Endodermal cell (in vitro differentiated cells): ENCODE measurements around the gene VPS16. TPM values are rescaled to one million over a fixed set of nuclear protein-coding genes. Genes with fewer than 3 reads are reported as not detected.

Experiments used
- DNase-seq: peaks from one replicate; pipeline ENCODE4 v3.0.0-alpha.2; 2017
- H3K27ac ChIP-seq: 2 replicates; pipeline ENCODE4 v1.5.1; 2013; ENCODE audit warnings: mild to moderate bottlenecking, low read depth, low read length, moderate library complexity
- H3K27me3 ChIP-seq: 2 replicates; pipeline ENCODE4 v1.6.1; 2013; ENCODE audit warnings: mild to moderate bottlenecking, low read length, moderate library complexity; ENCODE audit not compliant: insufficient read depth, control insufficient read depth, poor library complexity, severe bottlenecking
- H3K36me3 ChIP-seq: 2 replicates; pipeline ENCODE4 v1.7.0; 2013; ENCODE audit warnings: mild to moderate bottlenecking, low read length, moderate library complexity; ENCODE audit not compliant: control insufficient read depth, insufficient read depth
- H3K4me1 ChIP-seq: one replicate; pipeline ENCODE4 v1.7.0; 2013; ENCODE audit warnings: low read length; ENCODE audit not compliant: control insufficient read depth, insufficient read depth
- H3K4me3 ChIP-seq: 2 replicates; pipeline ENCODE4 v1.5.1; 2013; ENCODE audit warnings: mild to moderate bottlenecking, low read length, moderate library complexity
- H3K9ac ChIP-seq: 2 replicates; pipeline ENCODE4 v1.6.1; 2013; ENCODE audit warnings: mild to moderate bottlenecking, low read length, moderate library complexity; ENCODE audit not compliant: poor library complexity, severe bottlenecking; ENCODE audit errors: extremely low read depth
- H3K9me3 ChIP-seq: 2 replicates; pipeline ENCODE4 v1.6.1; 2013; ENCODE audit warnings: mild to moderate bottlenecking, low read length, moderate library complexity; ENCODE audit not compliant: control insufficient read depth
- H3K27ac Mint-ChIP-seq: 2 replicates; pipeline ENCODE4 v1.8.0; 2020; ENCODE audit warnings: mixed read lengths
- H3K27me3 Mint-ChIP-seq: 2 replicates; pipeline ENCODE4 v1.8.0; 2021; ENCODE audit warnings: mild to moderate bottlenecking, mixed read lengths; ENCODE audit not compliant: insufficient read depth
- H3K36me3 Mint-ChIP-seq: 2 replicates; pipeline ENCODE4 v1.8.0; 2020; ENCODE audit warnings: low read depth, mixed read lengths
- H3K4me1 Mint-ChIP-seq: 2 replicates; pipeline ENCODE4 v1.8.0; 2020; ENCODE audit warnings: mixed read lengths
- H3K4me3 Mint-ChIP-seq: 2 replicates; pipeline ENCODE4 v1.8.0; 2020; ENCODE audit warnings: mild to moderate bottlenecking, moderate library complexity, mixed read lengths
- H3K9me3 Mint-ChIP-seq: 2 replicates; pipeline ENCODE4 v1.8.0; 2020; ENCODE audit warnings: mild to moderate bottlenecking, mixed read lengths
- WGBS, 2 experiments: methylation state at CpG; one replicate each; pipeline versions ENCODE4 v1.1.5 to v1.1.7; 2013; ENCODE audit warnings: missing lambda C conversion rate in 2 of 2, mixed read lengths in 1 of 2; ENCODE audit not compliant: insufficient coverage in 1 of 2, insufficient read length in 1 of 2; 5-methylcytosine and 5-hydroxymethylcytosine counted together
- total RNA-seq, 2 donors: library from RNA; stranded (reverse); fragmentation: NEBNext Ultra II Directional in 1 of 2; extraction: Animal tissue kit (Norgen Biotek cat#: 25700) in 1 of 2; gene quantifications; 2 replicates in 1 of 2; 3 replicates in 1 of 2; pipeline ENCODE4 v1.2.1, GENCODE V29; 2021
- TF ChIP-seq, protein P1 (sequence below): fragments of 200-600 bp; sonication (generic); conservative IDR thresholded peaks from 2 replicates; pipeline ENCODE4 v1.5.0; 2021; ENCODE audit warnings: antibody characterized with exemption, mild to moderate bottlenecking

VPS16 gene
- total RNA-seq, 2 donors from 2014 or later: 36.8 to 37.5 TPM

DNA sequence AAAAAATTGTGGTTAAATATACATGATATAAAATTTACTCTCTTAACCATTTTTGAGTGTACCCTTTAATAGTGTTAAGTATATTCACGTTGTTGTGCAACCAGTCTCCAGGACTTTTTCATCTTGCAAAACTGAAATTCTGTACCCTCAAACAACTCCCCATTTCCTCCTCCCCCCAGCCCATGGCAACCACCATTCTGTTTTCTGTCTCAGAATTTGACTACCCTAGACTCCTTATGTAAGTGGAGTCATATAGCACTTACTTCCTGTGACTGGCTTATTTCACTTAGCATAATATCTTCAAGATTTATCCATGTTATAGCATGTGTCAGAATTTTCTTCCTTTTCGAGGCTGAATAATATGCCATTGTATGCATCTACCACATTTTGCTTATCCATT lies 5.1 kb downstream of the VPS16 start:
- Histone ChIP-seq H3K9ac (no peak overlapping the region), H3K36me3 (no peaks in the 10 kb centered on the region), H3K4me1 (no peaks in the 10 kb centered on the region), H3K4me3 (no peak overlapping the region), H3K27me3 (no peaks in the 10 kb centered on the region), H3K9me3 (no peaks in the 10 kb centered on the region), H3K27ac (no peak overlapping the region)
- WGBS, 2 experiments: 100% methylated on average over 1 of the region's 2 CpGs; no CpG with 5 or more reads in 1 of the 2 experiments
- Mint-ChIP-seq H3K36me3 (peaks cover 5% of the 10 kb centered on the region), H3K9me3 (no peaks in the 10 kb centered on the region), H3K4me1 (peaks cover 2% of the 10 kb centered on the region), H3K4me3 (no peak overlapping the region), H3K27me3 (no peaks in the 10 kb centered on the region), H3K27ac (no peak overlapping the region)
- DNase-seq: no peak
- TF ChIP-seq, protein P1, sequence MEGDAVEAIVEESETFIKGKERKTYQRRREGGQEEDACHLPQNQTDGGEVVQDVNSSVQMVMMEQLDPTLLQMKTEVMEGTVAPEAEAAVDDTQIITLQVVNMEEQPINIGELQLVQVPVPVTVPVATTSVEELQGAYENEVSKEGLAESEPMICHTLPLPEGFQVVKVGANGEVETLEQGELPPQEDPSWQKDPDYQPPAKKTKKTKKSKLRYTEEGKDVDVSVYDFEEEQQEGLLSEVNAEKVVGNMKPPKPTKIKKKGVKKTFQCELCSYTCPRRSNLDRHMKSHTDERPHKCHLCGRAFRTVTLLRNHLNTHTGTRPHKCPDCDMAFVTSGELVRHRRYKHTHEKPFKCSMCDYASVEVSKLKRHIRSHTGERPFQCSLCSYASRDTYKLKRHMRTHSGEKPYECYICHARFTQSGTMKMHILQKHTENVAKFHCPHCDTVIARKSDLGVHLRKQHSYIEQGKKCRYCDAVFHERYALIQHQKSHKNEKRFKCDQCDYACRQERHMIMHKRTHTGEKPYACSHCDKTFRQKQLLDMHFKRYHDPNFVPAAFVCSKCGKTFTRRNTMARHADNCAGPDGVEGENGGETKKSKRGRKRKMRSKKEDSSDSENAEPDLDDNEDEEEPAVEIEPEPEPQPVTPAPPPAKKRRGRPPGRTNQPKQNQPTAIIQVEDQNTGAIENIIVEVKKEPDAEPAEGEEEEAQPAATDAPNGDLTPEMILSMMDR: no peak

DNA sequence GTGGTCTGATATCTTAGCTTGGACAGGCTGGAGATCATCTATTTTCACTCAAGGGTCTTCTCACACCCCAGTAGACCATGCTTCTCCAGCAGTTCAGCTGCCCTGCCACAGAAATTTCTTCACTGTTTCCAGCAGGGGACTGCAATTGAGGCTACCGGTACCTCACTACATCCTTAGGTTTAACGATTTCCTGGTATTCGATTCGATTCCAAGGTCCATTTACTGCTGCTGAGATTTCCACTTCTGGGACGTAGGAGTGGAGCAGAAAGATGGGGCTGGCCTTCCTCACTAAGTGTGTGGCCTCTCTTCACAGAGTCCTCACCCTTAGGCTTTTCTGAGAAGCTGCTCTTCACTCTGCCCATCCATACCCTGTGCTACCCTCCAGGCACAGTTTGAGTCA lies 6.2 kb downstream of the VPS16 start:
- no peaks in the 10 kb centered on the region for H3K36me3 ChIP-seq
- H3K4me3 ChIP-seq: no peak overlapping the region
- H3K9ac ChIP-seq: no peak overlapping the region
- Mint-ChIP-seq H3K9me3 (no peaks in the 10 kb centered on the region), H3K27ac (no peak overlapping the region), H3K36me3 (peaks cover 5% of the 10 kb centered on the region), H3K4me3 (no peak overlapping the region), H3K4me1 (peaks cover 2% of the 10 kb centered on the region), H3K27me3 (no peaks in the 10 kb centered on the region)
- TF ChIP-seq, protein P1: no peak
- 95 to 97% methylated on average over 5 of the region's 5 CpGs for WGBS, 2 experiments
- no peaks in the 10 kb centered on the region for H3K4me1 ChIP-seq
- no peaks in the 10 kb centered on the region for H3K27me3 ChIP-seq
- H3K9me3 ChIP-seq: no peaks in the 10 kb centered on the region
- no peak for DNase-seq
- no peak overlapping the region for H3K27ac ChIP-seq

DNA sequence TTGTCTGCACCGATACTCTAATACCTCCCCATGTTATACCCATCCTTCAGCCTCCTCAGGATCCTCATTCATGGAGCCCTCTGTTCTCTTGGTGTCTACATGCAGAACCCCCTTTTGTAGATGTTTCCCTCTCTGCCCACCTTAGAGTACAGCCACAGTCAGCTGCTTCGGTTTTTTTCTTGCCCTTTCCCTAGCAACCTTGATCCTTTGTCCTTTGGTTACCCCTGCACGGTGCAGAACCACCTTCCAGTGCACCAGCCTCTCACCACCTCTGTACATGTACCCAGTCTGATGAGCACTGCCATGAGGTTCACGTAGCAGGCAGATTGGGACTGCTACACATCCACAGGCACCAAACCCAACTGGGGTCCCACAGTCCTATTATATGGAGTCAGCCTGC lies 7.3 kb downstream of the VPS16 start:
- Mint-ChIP-seq H3K36me3 (peaks cover 5% of the 10 kb centered on the region), H3K4me3 (no peak overlapping the region), H3K27me3 (no peaks in the 10 kb centered on the region), H3K9me3 (no peaks in the 10 kb centered on the region), H3K4me1 (peaks cover 5% of the 10 kb centered on the region), H3K27ac (no peak overlapping the region)
- H3K4me1 ChIP-seq: no peaks in the 10 kb centered on the region
- no peak for DNase-seq
- H3K36me3 ChIP-seq: no peaks in the 10 kb centered on the region
- H3K27me3 ChIP-seq: no peaks in the 10 kb centered on the region
- H3K4me3 ChIP-seq: no peak overlapping the region
- WGBS, 2 experiments: 94 to 96% methylated on average over 4 of the region's 4 CpGs
- TF ChIP-seq, protein P1: no peak
- no peak overlapping the region for H3K27ac ChIP-seq
- H3K9ac ChIP-seq: no peak overlapping the region
- no peaks in the 10 kb centered on the region for H3K9me3 ChIP-seq
